ENCODE results near the gene TERB1.

- TF ChIP-seq CTCF (IDR thresholded peaks at IDR 0.05) (no peak), POLR2A (IDR thresholded peaks at IDR 0.05) (no peak)
Measured at GRCh38 chr16:66750279-66751052, 50.9 kb downstream of the TERB1 start.

All from lower leg skin (tissue), 3 donors.